ENCODE data around the gene TMEM165. TPM values are rescaled to one million over a fixed set of nuclear protein-coding genes. Genes with fewer than 3 reads are reported as not detected.

Gene TMEM165
- total and polyA plus RNA-seq, 9 of the 15 experiments (the other 6 are each of a cell fraction or from before 2014, with no cell fraction given) = 21.3 to 145 (median 96.8) TPM

- no peak for TF ChIP-seq ZNF407 (IDR thresholded peaks at IDR 0.05; ENCODE audit: low read depth)
- no peak for TF ChIP-seq RBM34 (IDR thresholded peaks at IDR 0.05; ENCODE audit: borderline replicate concordance, insufficient read depth, low read length)
- TF ChIP-seq ASH1L (IDR thresholded peaks at IDR 0.05; ENCODE audit: borderline replicate concordance, low read depth, partially characterized antibody) = no peak
- no peak; a peak in 1 of 4 replicates for TF ChIP-seq ZNF639 (CRISPR knock-in tag; conservative IDR thresholded peaks at IDR 0.05 in 1 of 2, IDR thresholded peaks at IDR 0.05 in 1 of 2)
- no peak for TF ChIP-seq NCOA6 (IDR thresholded peaks at IDR 0.05)
- TF ChIP-seq MTA3 (IDR thresholded peaks at IDR 0.05; ENCODE audit: borderline replicate concordance) = peak; percentile 85
- TF ChIP-seq RFX1 (IDR thresholded peaks at IDR 0.05) = no peak
- no peak for TF ChIP-seq ZNF24 (IDR thresholded peaks at IDR 0.05)
- no peak for TF ChIP-seq CCAR2 (IDR thresholded peaks at IDR 0.05; ENCODE audit: low read depth, low read length)
- TF ChIP-seq GTF2A2 (tag; IDR thresholded peaks at IDR 0.05) = no peak
- TF ChIP-seq KDM2B (CRISPR knock-in tag; IDR thresholded peaks at IDR 0.05) = no peak
- TF ChIP-seq CLOCK (CRISPR knock-in tag; IDR thresholded peaks at IDR 0.05; ENCODE audit: borderline replicate concordance) = no peak
- TF ChIP-seq PHB (CRISPR knock-in tag; IDR thresholded peaks at IDR 0.05) = no peak
- TF ChIP-seq CREBBP (IDR thresholded peaks at IDR 0.05; ENCODE audit: low read depth, low read length) = no peak
- TF ChIP-seq TEAD2 (tag; IDR thresholded peaks at IDR 0.05) = no peak
- TF ChIP-seq GATAD2A (IDR thresholded peaks at IDR 0.05) = no peak
- no peak; the same call in 1 of the 2 replicates for TF ChIP-seq ZNF431 (CRISPR knock-in tag; IDR thresholded peaks at IDR 0.05)
Measured at GRCh38 chr4:55395529-55396307, at the start of gene TMEM165 (continued).
